Measurements from ENCODE around the gene PLOD3. TPM values are rescaled to one million over a fixed set of nuclear protein-coding genes. Genes with fewer than 3 reads are reported as not detected.
A peak's percentile ranks its signal among the peaks of the same experiment; 100 is the strongest.
"Not testable (repeated sequence)": the region's sequence is repeated elsewhere in the genome, so short reads cannot be mapped to it uniquely, and the experiment has no call there.

Gene PLOD3
- polyA plus RNA-seq, 10 donors = 37.4 to 72.9 (median 46.4) TPM

- peak in 1 of 3 donors; percentile 59 for DNase-seq
Observed at GRCh38 chr7:101216860-101217387, 457 bp downstream of the PLOD3 start.

DNA sequence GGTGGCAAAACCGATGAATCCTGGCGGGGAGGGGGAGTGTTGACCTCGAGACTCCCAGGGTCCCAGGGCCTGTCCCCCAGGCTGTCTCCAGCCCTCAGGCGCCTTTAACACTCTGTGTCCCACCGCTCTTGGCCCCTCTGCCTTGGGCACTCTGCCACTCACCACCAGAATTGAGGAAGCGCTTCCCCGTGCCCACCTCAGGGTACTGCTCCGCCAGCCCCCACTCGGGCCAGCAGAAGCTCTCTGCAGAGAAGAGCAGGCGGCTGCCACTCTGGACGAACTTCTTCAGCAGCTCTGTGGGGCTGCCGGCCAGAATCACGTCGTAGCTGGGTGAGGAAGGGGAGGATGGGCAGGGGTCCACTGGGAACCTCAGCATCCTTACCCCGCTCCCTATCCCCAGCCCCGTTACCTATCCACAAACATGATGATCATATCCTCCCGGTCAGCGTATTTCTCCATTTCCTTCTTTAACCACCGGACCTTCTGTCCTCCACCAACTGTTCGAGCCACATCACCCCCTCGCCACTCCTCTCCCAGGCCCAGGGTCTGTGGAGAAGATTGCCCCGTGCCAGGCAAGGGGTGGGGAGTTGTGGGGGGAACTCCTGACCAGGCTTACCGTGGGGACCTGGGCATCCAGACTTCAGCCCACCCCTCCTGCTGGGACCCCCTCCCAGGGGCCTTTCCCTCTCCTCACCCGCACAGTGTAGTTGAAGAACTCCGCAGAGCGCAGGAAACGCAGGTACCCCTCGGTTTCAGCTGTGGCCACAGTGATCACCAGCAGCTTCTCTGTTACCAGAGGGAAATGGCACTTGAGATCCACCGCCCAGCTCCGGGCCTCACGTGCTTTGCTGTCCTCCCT, 1.2 kb downstream of the PLOD3 start:
- peak in 1 of 3 donors; percentile 21 for DNase-seq

- DNase-seq = no peak
Observed at GRCh38 chr7:101212014-101212413, 5.4 kb downstream of the PLOD3 start.

DNA sequence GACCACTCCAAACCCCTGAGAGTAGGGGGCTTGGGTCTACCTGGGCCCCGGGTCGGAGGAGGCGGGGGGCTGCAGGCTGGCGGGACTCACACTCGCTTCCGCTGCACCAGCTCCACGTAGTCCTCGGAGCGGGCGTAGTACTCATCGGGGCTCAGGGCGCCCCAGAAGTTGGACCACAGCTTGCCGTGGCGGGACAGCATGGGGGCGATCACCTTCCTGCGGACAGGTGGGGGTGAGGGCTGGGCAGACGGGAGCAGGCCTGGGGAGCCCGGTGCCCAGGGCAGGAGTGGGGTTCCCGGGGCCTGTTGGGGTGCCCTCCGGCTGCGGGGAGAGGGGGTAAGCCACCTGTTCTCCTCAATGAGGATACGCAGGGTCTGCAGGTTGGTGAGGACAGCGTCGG, 5.9 kb downstream of the PLOD3 start:
- no peak for DNase-seq

DNA sequence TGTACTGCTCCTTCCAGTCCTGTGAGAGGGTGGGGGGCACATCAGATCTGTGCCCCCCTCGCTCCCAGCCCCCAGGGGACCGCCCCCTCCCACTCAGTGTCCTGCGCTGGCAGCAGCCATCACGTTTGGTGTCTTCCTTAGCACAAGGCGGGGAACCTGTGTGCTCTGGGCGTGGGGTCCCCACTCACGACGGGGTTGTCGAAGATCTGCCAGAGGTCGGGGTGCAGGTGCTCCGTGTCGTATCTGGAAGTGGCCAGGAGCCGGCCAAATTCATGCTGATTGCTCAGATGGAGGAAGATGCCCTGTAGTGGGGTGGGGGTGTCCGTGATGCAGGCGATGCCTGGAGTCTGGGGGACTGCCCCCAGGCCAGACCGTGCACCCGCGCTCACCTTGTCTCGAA, 7.2 kb downstream of the PLOD3 start:
- no peak for DNase-seq

DNA sequence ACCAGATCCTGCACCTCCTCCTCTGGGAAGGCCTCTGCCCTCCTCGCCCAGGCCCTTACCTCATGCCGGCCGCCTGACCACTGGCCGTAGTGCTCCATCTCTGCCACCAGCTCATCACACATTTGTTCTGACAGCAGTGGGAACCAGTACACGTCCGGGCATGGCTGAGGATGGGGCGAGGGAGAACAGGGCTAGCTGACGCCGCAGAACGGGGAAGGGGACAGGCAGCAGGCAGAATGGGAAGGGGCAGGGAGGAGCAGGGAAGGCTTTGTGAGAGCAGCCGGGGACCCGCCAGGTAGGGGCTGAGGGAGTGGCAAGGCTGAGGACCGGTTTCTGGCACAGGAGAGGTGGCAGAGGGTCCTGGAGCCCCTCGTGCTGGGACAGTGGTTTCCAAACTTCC, 8.6 kb downstream of the PLOD3 start:
- no peak for DNase-seq

DNA sequence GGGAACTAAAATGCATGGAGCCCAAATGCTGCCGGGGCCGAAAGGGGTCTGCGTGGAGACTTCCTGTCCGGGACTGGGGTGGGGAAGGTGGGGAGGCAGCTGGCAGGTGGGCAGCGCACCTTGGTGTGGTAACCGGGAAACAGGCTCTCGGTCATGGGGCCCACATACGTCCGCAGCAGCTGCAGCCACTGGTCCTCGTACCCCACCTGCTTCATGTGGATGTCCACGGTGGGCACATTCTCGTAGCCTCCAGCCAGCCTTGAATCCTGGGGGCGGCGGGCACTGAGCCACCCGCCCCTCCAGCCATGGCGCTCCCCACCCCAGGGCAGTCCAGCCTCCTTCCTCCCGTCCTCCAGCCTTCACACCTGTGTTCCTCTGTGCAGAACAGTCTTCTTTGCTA, 9.9 kb downstream of the PLOD3 start:
- DNase-seq = no peak

DNA sequence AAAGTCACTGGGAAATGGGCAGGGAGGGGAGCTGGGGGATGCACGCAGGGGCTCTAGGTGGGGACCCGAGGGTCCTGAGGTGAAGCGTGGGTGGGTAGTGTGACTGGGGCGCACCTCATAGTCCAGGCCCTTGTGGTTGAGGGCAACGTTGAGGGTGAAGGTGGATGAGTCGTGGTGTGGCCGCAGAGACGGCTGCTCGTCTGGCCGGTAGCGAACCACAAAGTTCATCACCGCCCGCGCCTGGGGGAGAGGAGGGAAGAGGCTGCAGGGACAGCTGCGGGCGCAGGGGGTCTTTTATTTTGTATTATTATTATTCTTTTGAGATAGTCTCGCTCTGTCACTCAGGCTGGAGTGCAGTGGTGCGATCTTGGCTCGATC, 10.7 kb downstream of the PLOD3 start:
- no peak for DNase-seq

DNA sequence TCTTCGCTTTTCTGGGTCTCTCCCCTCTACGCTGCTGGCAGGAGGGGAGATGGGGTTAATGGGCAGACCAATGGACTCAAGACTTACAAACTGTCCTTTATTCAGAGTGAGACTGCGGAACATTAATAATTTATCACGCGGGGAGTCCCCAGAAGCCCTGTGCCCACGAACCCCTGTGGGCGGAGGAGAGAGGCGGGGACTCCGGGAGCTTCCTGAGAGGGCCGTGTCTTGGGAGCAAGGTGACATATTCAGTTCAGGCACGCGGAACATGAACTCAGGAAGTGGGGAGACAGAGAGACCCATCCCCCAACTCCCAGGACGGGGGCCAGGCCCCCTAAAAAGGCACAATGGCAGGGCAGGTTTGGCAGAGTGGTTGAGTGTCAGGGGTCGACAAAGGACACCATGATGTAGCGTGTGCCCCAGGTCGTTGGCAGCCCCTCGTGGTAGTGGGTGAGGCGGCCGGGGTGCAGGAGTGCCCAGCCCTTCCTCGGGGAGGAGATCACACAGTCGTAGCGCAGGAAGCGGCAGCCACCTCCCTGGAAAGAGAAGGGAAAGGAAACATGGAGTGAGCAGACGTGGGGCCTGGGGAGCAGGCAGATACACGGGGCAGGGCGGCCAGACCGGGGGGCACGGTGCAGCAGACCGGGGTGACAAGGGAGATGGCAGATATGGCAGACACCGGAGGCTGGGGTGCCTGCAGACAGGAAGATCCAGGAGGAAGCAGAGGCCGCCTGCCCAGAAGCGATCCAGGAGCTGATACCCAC, 11.3 kb downstream of the PLOD3 start:
- DNase-seq = no peak

DNA sequence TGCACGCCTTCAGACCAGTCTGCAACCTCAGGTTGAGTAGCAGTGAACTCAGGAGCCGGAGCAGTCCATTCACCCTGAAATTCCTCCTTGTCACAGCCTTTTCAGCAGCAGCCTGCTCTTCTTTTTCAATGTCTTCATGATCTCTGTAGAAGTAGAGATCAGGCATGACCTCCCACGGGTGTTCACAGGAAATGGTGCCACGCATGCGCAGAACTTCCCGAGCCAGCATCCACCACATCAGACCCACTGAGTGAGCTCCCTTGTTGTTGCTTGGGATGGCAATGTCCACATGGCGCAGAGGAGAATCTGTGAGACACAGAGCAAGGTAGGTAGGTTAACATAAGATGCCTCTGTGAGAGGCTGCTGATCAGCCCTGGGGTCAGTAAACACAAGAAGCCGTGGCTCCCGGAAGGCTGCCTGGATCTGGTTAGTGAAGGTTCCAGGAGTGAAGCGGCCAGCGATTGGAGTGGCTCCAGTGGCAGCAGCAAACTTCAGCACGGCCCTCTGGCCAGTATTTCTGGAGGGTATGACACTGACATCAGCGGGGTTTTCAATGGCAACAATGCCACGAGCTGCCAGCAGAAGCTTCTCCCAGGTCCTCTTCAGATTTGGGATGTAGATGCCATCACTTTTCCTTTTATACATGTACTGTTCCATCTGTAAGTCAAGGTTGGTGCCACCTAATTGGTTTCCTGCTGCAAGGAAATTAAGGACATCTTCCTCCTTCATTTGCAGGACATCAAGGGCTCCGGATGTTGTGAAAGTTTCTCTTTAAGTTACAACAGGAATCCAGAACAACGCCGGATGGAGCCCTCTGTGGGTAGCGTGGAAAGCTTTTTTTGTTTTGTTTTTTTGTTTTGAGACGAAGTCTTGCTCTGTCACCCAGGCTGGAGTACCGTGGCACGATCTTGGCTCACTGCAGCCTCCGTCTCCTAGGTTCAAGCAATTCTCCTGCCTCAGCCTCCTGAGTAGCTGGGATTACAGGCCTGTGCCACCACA, 13.3 kb downstream of the PLOD3 start:
- DNase-seq = not testable (repeated sequence)

GRCh38 chr7:101202603-101202918, 14.8 kb downstream of the PLOD3 start:
- no peak for DNase-seq

GRCh38 chr7:101201695-101202602, 15.4 kb downstream of the PLOD3 start:
- no peak for DNase-seq

GRCh38 chr7:101200862-101201599, 16.4 kb downstream of the PLOD3 start, which contains the start of gene MOGAT3:
Gene MOGAT3 (minus strand): TSS chr7:101201036. CDS start chr7:101200854, 182 bp downstream.
- no peak for DNase-seq

GRCh38 chr7:101200504-101200861, 16.9 kb downstream of the PLOD3 start:
- no peak for DNase-seq

- DNase-seq = not testable (repeated sequence)
Observed at GRCh38 chr7:101199522-101199921, 17.9 kb downstream of the PLOD3 start.

DNA sequence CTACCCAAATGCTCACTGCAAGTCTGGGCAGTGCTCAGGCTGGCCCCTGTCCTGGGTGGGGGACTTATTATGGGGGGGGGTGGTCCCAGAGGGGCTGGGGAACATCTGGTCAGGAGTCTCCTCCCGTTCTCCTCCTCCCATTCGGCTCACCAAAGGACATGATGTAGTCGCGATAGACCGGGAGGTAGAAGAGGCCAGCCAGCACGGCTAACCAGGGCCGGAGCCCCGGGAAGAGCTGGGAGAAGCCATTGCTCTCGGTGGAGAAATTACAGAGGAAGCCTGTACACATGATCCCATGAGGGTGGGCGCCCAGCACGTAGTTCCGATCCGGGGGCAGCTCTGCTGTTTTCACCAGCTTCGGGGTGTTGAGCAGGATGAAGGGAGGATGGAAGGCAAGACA, 18.9 kb downstream of the PLOD3 start:
- DNase-seq = no peak

DNA sequence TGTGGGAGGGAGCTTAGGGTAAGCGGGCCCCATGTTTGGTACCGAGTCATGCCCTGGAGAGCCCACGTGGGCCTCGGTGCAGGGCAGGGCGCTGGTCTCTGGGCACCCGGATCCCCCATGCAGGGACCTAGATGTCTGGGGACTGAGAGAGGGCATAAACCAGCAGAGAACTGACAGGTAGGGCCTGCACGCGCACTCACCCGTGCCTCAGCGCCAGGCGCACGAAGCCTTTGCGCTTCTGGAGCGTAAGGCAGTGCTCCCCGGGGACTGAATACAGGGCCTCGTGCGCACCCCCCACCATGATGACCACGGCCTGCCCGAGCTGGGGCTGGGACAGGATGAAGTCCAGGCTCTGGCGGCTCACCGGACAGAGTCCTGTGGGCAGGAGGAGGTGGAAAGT, 19.4 kb downstream of the PLOD3 start:
- no peak for DNase-seq

DNA sequence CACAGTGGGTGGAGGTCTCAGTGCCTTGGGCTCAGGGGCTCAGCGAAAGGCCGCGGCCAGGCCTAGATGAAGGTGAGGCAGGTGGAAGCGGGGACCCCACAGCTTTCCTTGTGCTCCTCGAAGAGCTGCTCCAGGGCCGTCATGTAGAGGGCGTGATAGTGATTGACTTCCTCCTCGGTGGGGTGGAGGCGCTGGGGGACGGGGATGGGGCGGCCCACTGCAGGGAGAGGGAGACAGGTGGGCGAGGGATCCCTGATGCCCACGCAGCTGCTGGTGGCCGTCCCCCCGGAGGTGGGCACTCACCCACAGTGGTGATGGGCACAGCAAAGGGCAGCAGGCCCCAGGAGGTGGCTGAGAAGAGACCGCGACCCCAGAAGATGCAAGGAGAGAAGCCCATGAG, 21.5 kb downstream of the PLOD3 start:
- no peak for DNase-seq

GRCh38 chr7:101189109-101189508, 28.3 kb downstream of the PLOD3 start:
- DNase-seq = no peak

Data from muscle of back (tissue), 11 donors.